Measurements from ENCODE around the gene RPRML. TPM values are rescaled to one million over a fixed set of nuclear protein-coding genes. Genes with fewer than 3 reads are reported as not detected.
"Not testable (repeated sequence)": the region's sequence is repeated elsewhere in the genome, so short reads cannot be mapped to it uniquely, and the experiment has no call there.

Gene RPRML
- not detected for total RNA-seq

DNA sequence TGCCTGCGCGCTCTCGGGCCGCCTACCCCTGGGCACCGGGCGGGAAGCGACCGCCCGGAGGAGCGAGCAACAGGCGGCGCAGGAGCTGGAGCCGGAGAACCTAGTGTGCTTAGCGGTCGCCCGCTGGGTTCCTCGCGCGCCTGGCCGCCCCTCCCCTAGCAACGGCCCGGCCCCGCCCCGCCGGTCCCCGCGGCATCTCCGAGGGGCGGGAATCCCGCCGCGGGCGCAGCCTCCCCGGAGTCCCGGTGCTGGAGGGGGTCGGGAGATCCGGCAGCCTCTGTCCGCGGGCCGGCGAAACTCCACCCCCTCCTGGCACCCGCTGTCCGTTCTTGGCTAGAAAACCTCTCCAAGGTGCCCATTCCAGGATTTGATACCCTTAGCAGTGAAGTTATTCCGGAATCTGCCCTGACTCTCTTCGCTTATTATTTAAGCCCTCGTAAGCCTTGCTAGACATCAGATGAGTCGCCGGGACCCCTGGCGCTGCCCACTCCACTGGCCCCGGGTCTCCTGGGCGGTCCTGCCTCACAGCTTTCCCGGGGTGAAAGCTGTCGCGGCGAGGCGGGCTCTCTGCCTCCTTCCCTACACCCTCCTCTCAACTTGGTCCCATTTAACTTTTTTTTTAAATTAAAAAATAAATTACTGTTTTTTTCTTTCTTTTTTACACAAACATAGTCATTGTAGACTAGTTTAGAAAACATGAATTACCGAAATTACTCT lies at the start of gene RPRML:
TSS of gene RPRML (minus strand) at position 107 of the 717 bp plus-strand sequence. CDS start 246 bp downstream, outside the sequence.
- peak; percentile 74 for ATAC-seq

DNA sequence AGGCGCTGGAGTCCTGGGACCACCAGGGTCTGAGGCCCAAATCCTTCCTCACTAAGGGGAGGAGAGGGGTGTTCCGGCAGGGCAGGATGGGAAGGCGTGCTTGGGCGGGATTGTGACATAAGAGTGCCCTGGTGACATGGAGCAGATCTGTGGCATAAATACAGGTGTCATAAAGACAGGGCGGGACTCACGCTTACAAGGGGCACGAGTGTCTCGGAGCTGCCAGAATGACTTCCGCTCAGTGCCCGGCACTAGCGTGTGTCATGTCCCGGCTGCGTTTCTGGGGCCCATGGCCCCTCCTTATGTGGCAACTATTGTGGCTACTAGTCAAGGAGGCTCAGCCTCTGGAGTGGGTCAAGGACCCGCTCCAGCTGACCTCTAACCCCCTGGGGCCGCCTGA lies 37.9 kb upstream of the RPRML start:
- ATAC-seq; DNase-seq (ENCODE audit: low spot score): not testable (repeated sequence)

More for the DNA sequence above, at the start of gene RPRML:
- DNase-seq (ENCODE audit: low spot score) = peak; percentile 51

DNA sequence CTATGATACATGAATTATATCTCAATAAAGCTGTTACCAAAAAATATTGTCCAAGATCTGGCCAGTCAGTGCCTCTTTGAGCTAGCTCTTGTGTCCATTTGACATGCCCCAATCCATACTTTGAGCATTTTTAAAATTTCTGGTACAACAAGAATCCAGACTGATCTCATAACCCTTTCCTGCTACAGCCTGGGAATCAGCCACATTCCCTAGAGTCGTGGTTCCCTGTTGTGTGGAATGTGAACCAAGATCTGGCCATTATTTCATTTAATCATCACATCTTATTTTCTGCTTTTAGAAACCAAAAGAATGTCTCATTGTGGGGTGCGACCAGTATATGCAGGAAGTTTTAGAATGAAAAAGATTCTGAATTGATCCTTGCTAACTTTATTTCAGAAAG lies 34.3 kb upstream of the RPRML start:
- ATAC-seq (no peak), DNase-seq (ENCODE audit: low spot score) (no peak)

DNA sequence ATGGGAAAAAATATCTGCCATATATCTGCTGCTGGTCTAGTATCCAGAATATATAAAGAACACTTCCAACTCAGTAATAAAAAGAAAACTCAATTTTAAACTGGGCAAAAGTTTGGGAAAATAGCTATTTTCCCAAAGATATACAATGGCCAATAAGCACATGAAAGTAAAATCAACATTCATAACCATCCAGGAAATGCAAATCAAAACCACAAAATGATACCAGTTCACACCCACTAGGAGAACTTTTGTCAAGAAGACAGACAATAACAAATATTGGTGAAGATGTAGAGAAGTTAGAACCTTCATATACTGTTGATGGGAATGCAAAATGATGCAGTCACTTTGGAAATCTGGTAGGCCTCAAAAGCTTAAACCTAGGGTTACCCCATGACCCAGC lies 33.4 kb upstream of the RPRML start:
- DNase-seq (ENCODE audit: low spot score) (no peak), ATAC-seq (no peak)

DNA sequence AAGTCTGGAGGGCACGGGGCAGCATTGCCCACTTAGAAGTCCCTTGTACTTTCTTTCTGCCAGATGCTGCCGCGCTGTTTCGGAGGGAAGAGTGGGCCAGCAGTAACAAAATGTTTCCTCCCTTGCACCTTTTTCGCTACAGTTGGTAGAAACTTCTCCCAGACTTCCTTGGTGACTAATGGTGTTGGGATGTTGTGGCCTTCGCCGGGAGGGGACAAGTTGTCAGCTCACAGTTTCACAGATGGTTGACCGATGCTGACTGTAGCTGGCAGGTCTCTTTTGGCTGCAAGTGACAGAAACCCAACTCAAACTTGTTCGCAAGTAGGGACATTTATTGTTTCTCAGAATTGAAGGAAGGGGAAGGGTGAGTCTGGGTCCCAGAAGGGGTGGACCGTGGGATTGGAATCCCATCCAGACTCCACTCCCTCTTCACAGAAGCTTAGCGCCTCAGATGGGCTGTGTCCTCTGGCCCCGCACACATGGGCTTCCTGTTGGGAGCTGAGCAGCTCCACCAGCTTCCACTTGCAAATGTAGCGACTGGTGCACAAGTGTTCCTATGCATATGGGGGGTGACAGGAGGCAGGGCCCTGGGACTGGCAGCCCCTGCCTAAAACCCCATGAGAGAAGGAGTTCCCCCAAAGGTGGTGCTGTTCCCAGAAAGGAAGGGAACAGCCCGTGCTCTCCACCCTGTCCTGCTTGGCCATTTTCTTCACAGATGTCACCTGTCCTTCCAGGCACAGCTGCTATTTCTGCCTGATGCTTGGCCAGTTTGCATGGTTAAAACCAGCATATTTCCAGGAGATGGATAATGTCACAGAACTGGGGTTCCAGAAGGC lies 30.9 kb upstream of the RPRML start:
- no peak for DNase-seq (ENCODE audit: low spot score)
- no peak for ATAC-seq

DNA sequence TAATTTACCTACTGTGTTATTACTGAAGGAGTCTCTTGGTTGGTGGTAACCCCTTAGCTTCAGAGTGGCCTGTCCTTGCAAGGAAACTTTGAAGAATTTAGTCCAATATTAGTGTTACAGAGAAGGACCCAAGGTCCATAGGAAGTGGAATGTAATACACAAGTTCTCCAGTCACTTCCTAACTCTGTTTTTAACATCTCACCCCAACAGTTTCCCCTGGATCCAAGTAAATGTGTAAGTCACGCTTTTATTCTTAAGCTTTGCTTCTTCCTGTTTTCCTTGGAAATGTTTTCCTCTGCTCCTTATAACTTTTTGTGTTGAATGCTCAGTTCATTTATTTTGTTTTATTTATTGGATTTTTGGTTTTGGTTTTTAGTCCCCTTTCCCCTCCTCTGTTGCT lies 25.9 kb upstream of the RPRML start:
- DNase-seq (ENCODE audit: low spot score) = no peak
- no peak for ATAC-seq

DNA sequence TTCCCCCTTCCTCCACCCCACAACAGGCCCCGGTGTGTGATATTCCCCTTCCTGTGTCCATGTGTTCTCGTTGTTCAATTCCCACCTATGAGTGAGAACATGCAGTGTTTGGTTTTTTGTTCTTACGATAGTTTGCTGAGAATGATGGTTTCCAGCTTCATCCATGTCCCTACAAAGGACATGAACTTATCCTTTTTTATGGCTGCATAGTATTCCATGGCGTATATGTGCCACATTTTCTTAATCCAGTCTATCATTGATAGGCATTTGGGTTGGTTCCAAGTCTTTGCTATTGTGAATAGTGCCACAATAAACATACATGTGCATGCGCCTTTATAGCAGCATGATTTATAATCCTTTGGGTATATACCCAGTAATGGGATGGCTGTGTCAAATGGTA lies 24.8 kb upstream of the RPRML start:
- not testable (repeated sequence) for DNase-seq (ENCODE audit: low spot score); ATAC-seq

DNA sequence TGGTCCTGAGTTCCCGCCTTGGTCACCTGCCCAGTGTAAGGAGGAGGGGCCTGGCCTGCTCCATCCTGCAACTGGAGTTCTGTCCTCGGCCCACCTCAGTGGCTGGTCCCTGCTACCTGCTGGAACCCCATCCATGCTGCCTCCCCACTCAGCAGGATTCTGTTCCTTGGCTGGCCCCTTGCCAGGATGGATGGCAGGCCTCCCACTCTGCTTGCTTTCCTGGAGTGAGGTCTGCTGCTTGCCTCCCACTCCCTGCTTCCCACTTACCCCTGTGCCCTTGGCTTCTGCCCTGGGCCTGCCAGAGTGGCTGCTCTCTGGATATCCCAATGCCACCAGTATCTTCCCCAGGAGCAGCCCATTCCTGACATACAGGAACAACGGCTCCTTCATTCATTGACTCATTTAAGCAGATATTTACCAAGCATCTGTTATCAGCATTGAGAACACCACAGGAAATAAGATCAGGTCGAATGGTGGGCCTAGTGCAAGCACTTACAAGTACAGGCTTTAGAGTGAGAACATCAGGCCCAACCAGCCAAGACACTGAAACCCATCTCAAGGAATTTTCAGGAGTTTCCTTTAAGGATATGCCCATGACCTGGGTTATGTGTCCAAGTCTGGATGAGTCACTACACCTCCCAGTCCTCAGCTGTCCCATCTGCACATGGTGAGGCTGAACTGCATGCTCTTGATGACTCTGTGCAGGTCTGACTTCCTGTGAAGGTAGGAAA lies 17.0 kb upstream of the RPRML start:
- DNase-seq (ENCODE audit: low spot score) (no peak), ATAC-seq (no peak)

DNA sequence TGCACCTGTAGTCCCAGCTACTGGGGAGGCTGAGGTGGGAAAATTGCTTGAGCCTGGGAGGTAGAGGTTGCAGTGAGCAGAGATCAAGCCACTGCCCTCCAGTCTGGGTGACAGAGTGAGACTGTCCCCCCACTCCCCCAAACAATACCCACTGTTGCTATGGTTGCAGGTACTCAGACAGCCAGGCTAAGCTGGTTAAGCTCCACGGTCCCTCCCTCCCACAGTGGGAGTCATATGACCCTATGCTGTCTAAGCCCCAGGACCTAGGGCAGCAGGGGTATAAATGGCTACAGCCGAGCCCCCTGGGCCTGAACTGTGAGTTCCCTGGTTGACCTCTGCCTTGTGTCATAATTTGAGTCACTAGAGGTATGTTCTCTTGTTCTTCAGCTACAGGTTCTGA lies 15.9 kb upstream of the RPRML start:
- DNase-seq (ENCODE audit: low spot score) (no peak), ATAC-seq (no peak)

DNA sequence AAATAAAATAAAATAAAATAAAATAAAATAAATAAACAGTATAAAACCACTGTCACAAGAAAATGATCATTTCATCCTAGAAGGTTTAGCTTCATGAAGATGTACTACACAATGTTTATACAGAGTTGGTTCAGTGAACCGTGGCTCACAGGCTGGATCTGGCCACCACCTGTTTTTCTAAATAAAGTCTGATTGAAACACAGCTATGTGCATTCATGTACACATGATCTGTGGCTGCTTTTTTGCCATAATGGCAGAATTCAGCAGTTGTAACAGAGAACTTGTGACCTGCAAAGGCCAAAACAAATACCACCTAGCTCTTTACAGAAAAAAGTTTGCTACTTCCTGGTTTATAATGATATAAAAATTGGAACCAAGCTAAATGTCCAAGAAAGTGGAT lies 12.6 kb upstream of the RPRML start:
- ATAC-seq (no peak), DNase-seq (ENCODE audit: low spot score) (no peak)

DNA sequence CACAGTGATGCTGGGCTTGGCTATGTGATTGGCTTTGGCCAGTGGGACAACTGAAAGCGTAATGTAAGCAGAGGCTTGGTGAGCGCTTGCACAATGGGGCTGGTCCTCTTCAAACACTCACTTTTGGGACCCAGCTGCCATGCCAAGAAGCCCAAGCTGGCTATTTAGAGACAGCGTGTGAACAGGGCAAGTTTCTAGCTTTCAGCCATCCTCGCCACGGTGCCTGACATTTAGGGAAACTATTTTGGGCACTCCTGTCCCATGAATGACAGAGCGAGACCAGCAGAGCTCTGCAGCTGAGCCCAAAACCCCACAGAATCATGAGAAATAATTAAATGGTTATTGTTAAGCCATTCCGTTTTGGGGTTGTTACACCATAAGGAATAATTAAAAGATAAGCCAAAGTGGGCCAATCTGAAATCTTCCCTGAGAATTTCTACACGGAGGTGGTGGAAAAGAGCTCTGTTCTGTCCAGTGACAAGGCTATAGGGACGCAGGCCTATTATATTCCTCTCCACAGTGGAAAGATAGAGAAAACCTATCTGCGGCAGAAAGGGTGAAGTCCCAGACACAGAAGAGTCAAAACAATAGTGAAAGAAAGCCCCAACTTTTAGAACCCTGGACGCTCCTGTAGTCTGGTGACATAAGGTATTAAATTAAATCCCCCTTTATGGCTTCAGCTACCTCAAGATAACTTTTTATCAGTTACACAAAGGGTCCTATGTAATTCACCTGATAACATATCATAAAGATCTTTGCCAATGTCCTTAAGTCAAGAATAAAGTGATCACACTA lies 10.8 kb upstream of the RPRML start:
- DNase-seq (ENCODE audit: low spot score) = no peak
- ATAC-seq = no peak

DNA sequence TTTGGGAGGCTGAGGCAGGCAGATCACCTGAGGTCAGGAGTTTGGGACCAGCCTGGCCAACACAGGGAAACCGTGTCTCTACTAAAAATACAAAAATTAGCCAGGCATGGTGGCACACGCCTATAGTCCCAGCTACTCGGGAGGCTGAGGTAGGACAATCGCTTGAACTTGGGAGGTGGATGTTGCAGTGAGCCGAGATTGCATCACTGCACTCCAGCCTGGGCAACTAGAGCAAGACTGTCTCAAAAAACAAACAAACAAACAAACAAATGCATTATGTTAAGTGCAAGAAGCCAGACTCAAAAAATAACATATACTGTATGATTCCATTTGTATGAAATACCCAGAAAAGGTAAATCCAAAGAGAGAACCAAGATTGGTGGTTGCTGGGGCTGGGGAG lies 8.9 kb upstream of the RPRML start:
- ATAC-seq; DNase-seq (ENCODE audit: low spot score): not testable (repeated sequence)

DNA sequence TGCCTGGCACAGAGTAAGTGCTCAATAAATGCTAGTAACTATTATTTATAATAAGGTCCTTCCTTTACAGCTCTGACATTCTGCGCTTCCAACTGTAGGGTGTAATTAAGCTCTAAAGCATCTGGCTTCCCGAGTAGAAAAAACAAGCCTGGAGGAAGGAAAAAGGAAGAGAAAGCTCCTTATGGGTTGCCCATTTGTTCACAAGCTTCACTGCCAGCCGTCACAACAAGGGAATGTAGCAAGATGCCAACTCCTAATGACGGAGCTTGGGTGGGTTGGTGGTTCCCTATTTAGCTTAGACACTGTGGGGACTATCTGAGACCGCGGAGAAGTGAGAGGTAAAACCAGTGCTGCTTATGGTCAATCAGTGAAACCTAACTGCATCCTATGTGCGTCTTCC lies 7.3 kb upstream of the RPRML start:
- DNase-seq (ENCODE audit: low spot score) (no peak), ATAC-seq (no peak)

DNA sequence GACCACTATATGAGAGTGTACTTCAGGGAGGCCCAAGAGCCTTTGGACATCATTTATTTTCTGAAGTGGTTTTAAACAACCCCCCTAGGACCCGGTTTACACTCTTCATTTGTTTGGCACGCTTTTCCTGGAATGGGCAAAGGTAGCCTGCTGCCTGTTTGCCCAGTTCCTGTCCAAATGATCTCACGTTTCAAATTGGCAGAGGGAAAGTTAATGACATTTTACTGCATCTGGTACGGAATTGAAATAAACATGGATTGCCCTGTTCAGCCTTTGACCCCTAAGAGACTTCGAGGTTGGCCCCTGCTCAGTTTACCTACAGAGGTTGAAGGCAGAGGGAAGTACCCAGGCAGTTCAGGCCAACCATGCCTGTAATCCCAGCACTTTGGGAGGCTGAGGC lies 5.8 kb upstream of the RPRML start:
- ATAC-seq (peak; percentile 87), DNase-seq (ENCODE audit: low spot score) (peak; percentile 81)

DNA sequence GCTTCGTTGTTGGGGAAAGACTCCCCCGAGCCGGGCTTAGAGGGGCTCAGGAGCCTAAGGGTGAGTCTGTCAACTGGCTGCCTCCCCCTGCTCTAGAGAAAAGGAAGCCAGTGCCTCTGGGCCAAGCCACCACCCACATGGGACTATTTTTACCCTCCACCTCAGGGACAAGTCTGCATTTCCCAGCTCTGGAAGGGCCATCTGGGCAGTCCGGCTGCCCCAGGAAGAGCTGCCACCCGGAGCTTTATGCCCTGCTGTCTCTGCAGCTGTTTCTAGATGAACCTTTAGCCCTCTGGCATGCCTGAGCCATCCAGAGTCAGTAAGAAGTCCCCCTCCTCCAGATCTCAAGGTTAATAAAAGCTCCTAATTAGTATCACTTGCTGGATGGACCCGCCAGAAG lies 5.3 kb upstream of the RPRML start:
- peak; percentile 61 for DNase-seq (ENCODE audit: low spot score)
- peak; percentile 83 for ATAC-seq

DNA sequence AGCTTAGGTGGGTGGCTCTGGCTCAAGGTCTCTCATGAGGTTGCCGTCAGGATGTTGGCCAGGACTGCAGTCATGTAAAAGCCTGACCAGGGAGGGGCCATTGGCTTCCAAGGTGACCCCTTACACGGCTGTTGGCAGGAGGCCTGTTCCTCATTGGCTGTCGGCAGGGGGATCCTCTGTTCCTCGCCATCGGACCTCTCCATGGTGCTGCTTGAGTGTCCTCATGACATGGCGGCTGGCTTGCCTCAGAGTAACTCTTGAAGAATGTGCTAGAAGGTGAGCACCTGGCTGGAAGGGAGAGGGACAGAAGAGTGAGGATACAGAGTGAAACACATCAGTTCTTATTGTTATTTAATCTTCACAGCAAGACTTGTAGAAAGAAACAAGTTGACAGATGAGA lies 4.7 kb upstream of the RPRML start:
- DNase-seq (ENCODE audit: low spot score) (no peak), ATAC-seq (no peak)

DNA sequence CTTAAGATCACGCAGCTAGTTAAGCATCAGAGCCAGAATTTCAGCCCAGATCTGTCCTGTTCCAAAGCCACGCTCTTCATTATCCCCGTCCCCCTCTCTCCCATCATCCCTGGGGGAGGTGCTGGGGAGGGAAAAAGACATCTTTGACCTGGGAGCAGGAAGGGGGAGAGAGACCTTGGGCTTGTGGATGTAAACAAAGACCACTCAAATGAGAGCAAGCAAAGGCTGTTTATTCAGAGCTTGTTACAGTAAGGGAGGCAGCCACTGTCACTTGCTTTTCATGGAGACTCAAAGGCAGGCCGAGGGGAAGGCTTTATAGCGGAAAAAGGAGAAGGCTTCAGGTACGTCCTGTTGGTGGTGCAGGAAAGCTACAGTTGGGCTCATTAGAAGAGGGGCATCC lies 3.5 kb upstream of the RPRML start:
- DNase-seq (ENCODE audit: low spot score) = no peak
- no peak for ATAC-seq

DNA sequence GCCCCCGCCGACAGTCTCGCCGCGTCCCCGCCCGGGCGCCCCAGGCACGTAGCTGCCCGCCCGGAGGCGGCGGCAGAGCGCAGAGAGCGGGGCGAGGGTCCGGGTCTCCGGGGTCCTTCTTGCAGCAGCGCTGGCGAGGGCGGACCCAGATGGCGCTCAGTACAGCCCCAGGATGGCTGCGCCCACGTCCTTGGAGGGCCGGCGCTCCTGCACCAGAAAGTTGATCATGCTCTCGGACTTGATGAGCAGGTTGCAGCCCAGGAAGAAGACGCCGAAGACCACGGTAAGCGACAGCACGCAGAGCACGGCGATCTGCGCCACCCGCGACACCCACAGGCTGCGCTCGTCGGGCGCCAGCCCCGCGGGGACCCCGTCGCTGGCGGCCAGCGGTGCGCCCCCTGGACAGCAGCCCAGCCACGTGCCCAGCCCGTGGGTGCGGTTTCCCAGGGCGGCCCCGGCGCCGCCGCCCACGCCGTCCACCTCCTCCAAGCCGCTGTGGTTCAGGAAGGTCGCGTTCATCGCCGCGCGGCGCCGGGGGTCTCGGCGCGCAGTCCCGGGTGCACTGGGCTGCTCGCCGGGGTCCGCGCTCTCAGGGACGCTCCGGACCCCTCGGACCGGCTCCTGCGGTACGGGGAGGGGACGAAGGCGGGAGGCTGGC lies 435 bp downstream of the RPRML start:
- DNase-seq (ENCODE audit: low spot score) (no peak), ATAC-seq (peak; percentile 61)

DNA sequence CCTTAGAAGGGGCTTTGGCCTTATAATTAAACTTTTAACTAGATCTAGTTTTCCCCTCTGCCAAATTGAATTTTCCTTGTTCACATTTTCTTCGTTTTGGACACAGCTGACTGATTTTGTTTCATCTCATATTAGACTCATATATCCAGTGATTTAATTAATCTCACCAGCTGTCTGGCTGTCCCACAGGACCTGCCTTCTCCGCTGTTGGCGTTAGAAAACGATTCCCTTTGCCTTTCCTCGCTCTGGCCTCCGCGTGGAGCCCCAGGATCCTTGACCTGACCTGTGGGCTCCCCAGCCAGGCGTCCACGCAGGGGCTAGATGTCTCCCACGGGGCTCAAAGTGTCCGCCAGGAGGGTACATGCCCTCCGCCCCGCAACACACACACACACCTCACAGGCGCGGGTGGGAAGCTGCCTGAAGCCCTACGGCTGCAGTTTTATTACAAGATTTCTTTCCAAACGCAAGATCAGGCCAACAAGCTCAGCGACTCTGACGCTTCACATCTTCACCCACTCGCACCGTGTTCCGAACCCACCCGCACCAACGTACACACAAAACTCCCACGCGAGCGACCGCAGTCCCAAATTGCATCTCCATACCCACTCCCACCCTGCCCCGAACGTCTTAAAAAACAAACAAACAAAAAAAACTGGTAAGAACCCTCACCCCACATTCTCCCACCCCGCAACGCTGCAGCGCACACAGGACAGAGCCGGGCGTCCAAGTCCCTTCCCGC lies 1.1 kb downstream of the RPRML start:
- ATAC-seq = no peak
- DNase-seq (ENCODE audit: low spot score) = no peak

DNA sequence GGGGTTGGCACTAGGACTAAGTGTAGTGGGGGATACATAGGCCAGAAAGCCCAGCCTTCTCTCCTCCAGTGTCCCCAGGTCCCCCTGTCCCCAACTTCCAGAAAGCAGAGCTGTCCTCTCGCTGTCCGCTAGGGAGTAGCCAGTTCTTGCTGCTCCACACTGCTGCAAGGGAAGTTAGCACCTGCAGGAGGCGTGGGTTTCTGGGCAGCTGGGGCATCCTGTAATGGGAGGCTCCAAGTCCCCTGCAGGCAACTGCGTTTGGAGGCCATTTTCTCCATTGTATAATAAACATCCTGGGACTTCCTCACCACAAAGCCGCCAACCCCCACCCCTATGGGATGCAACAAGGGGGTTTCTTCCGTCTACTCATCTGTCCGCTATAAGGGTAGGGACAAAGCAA lies 1.7 kb downstream of the RPRML start:
- peak; percentile 13 for ATAC-seq
- DNase-seq (ENCODE audit: low spot score) = no peak

Measured in left lobe of liver (tissue), 2 donors.